Neural progenitor cell (in vitro differentiated cells): ENCODE results near the gene ARHGAP15. TPM values are rescaled to one million over a fixed set of nuclear protein-coding genes. Genes with fewer than 3 reads are reported as not detected.
A peak's percentile ranks its signal among the peaks of the same experiment; 100 is the strongest.

ENCODE experiments used
- DNase-seq: peaks from one replicate; pipeline ENCODE4 v3.0.0-alpha.2; 2016; ENCODE audit warnings: low spot score
- H2AFZ ChIP-seq: fragments of 200-600 bp; sonication (generic); replicated peaks from 2 replicates; pipeline ENCODE4 v1.6.1; 2016; ENCODE audit warnings: antibody characterized with exemption
- H3F3A ChIP-seq: fragments of 200-600 bp; sonication (generic); 2 replicates; pipeline ENCODE4 v1.6.1; 2016; ENCODE audit warnings: antibody characterized with exemption, low read depth
- H3K27ac ChIP-seq: fragments of 200-600 bp; sonication (generic); 2 replicates; pipeline ENCODE4 v1.5.1; 2016; ENCODE audit warnings: mild to moderate bottlenecking
- H3K27me3 ChIP-seq: fragments of 200-600 bp; sonication (generic); 2 replicates; pipeline ENCODE4 v1.6.1; 2016; ENCODE audit warnings: mild to moderate bottlenecking, moderate library complexity
- H3K36me3 ChIP-seq: fragments of 200-600 bp; sonication (generic); 2 replicates; pipeline ENCODE4 v1.5.1; 2016
- H3K4me1 ChIP-seq: fragments of 200-600 bp; sonication (generic); 2 replicates; pipeline ENCODE4 v1.6.1; 2016; ENCODE audit warnings: mixed run types
- H3K4me2 ChIP-seq: fragments of 200-600 bp; sonication (generic); 2 replicates; pipeline ENCODE4 v1.6.1; 2016
- H3K4me3 ChIP-seq: fragments of 200-600 bp; sonication (generic); 2 replicates; pipeline ENCODE4 v1.5.1; 2016
- H3K79me2 ChIP-seq: fragments of 200-600 bp; sonication (generic); 2 replicates; pipeline ENCODE4 v1.6.1; 2016; ENCODE audit warnings: low read depth
- H3K9ac ChIP-seq: fragments of 200-600 bp; sonication (generic); 2 replicates; pipeline ENCODE4 v1.6.1; 2016
- H3K9me3 ChIP-seq: fragments of 200-600 bp; sonication (generic); 2 replicates; pipeline ENCODE4 v1.5.1; 2016; ENCODE audit warnings: low read depth
- H4K20me1 ChIP-seq: fragments of 200-600 bp; sonication (generic); 2 replicates; pipeline ENCODE4 v1.6.1; 2016; ENCODE audit warnings: low read depth
- H3K27ac Mint-ChIP-seq: 3 replicates; pipeline ENCODE4 v1.8.0; 2021; ENCODE audit warnings: mixed read lengths
- H3K27me3 Mint-ChIP-seq: 2 replicates; pipeline ENCODE4 v1.8.0; 2022; ENCODE audit warnings: low read depth, mild to moderate bottlenecking, inconsistent platforms, moderate library complexity, mixed read lengths; ENCODE audit not compliant: insufficient read depth
- H3K36me3 Mint-ChIP-seq: 3 replicates; pipeline ENCODE4 v1.8.0; 2021; ENCODE audit warnings: mixed read lengths
- H3K4me1 Mint-ChIP-seq: 3 replicates; pipeline ENCODE4 v1.8.0; 2021; ENCODE audit warnings: mixed read lengths
- H3K4me3 Mint-ChIP-seq: 3 replicates; pipeline ENCODE4 v1.8.0; 2021; ENCODE audit warnings: mild to moderate bottlenecking, moderate library complexity, mixed read lengths
- H3K9me3 Mint-ChIP-seq: 3 replicates; pipeline ENCODE4 v1.8.0; 2020; ENCODE audit warnings: mixed read lengths
- CTCF ChIP-seq: fragments of 200-600 bp; sonication (generic); IDR thresholded peaks from 2 replicates; pipeline ENCODE4 v1.5.1; 2017; ENCODE audit warnings: antibody characterized with exemption, mild to moderate bottlenecking
- EZH2 ChIP-seq: fragments of 200-600 bp; sonication (generic); IDR thresholded peaks from 2 replicates; pipeline ENCODE4 v1.6.1; 2017; ENCODE audit warnings: antibody characterized with exemption, mild to moderate bottlenecking, moderate library complexity
- EZH2phosphoT487 ChIP-seq: fragments of 200-600 bp; sonication (generic); IDR thresholded peaks from 2 replicates; pipeline ENCODE4 v1.6.1; 2017; ENCODE audit warnings: antibody characterized with exemption
- total RNA-seq: library from RNA; depleted of rRNA; stranded (reverse); fragments of >200 nt; gene quantifications from 2 replicates; pipeline ENCODE4 v1.2.3, GENCODE V29; 2015; ENCODE audit warnings: low replicate concordance

ARHGAP15 gene
- total RNA-seq, 1 donor from 2014 or later, result 5.9 TPM

DNA sequence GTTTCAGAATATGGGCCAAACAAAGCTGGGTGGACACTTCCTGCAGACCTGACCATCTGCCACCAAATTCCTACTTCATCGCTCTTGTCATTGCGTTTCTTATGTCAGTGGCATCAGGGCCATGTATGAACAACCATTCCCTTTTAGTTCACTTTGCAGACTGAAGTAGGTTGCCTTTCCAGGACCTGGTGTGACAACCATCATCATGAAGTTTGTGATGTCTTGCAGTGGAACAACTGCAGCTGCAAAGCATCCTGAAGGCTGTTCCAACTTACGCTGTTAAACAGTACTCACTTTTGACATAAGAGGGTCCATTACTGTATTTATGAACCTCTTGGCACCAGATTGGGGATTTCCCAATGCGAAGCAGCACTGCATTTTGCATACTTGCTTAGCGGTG, 511.6 kb downstream of the ARHGAP15 start:
- Histone ChIP-seq H3K4me3 (no peak overlapping the region), H3K27ac (no peak overlapping the region), H3K9ac (no peak overlapping the region), H2AFZ (no peak overlapping the region), H3K36me3 (peaks cover 3% of the 10 kb centered on the region), H3K27me3 (no peaks in the 10 kb centered on the region), H4K20me1 (no peaks in the 10 kb centered on the region), H3K79me2 (no peaks in the 10 kb centered on the region), H3K4me2 (no peak overlapping the region), H3K4me1 (peaks cover 3% of the 10 kb centered on the region), H3F3A (no peaks in the 10 kb centered on the region), H3K9me3 (no peaks in the 10 kb centered on the region)
- no peak for DNase-seq
- no peak overlapping the region for H3K27ac Mint-ChIP-seq
- peaks cover 5% of the 10 kb centered on the region for H3K9me3 Mint-ChIP-seq
- peaks cover 2% of the 10 kb centered on the region for H3K27me3 Mint-ChIP-seq
- H3K4me1 Mint-ChIP-seq, result peaks cover 5% of the 10 kb centered on the region
- H3K36me3 Mint-ChIP-seq, result no peaks in the 10 kb centered on the region
- no peak for TF ChIP-seq CTCF
- TF ChIP-seq EZH2phosphoT487, result no peak
- TF ChIP-seq EZH2, result no peak
- H3K4me3 Mint-ChIP-seq, result no peak overlapping the region

GRCh38 chr2:143645921-143646645, 516.9 kb downstream of the ARHGAP15 start:
- Histone ChIP-seq H3K9ac (no peak overlapping the region), H3K27me3 (no peaks in the 10 kb centered on the region), H3K79me2 (no peaks in the 10 kb centered on the region), H2AFZ (no peak overlapping the region), H3K4me1 (peaks cover 14% of the 10 kb centered on the region), H3K4me2 (no peak overlapping the region), H4K20me1 (no peaks in the 10 kb centered on the region), H3F3A (no peaks in the 10 kb centered on the region), H3K9me3 (no peaks in the 10 kb centered on the region), H3K36me3 (no peaks in the 10 kb centered on the region), H3K4me3 (no peak overlapping the region), H3K27ac (no peak overlapping the region)
- Mint-ChIP-seq H3K9me3 (no peaks in the 10 kb centered on the region), H3K27me3 (no peaks in the 10 kb centered on the region), H3K36me3 (no peaks in the 10 kb centered on the region), H3K4me1 (peaks cover 21% of the 10 kb centered on the region), H3K4me3 (no peak overlapping the region), H3K27ac (peak overlapping the region; percentile 29)
- peak; percentile 9 for DNase-seq
- TF ChIP-seq EZH2 (no peak), EZH2phosphoT487 (no peak), CTCF (no peak)

GRCh38 chr2:143649226-143649740, 520.1 kb downstream of the ARHGAP15 start:
- Histone ChIP-seq H3F3A (no peaks in the 10 kb centered on the region), H3K9me3 (peaks cover 5% of the 10 kb centered on the region), H3K79me2 (no peaks in the 10 kb centered on the region), H2AFZ (no peak overlapping the region), H3K9ac (no peak overlapping the region), H3K4me2 (no peak overlapping the region), H4K20me1 (no peaks in the 10 kb centered on the region), H3K4me1 (peaks cover 14% of the 10 kb centered on the region), H3K4me3 (no peak overlapping the region), H3K36me3 (no peaks in the 10 kb centered on the region), H3K27me3 (no peaks in the 10 kb centered on the region), H3K27ac (no peak overlapping the region)
- no peak for DNase-seq
- H3K36me3 Mint-ChIP-seq, result no peaks in the 10 kb centered on the region
- H3K9me3 Mint-ChIP-seq, result peaks cover 5% of the 10 kb centered on the region
- no peaks in the 10 kb centered on the region for H3K27me3 Mint-ChIP-seq
- peaks cover 18% of the 10 kb centered on the region for H3K4me1 Mint-ChIP-seq
- no peak overlapping the region for H3K27ac Mint-ChIP-seq
- H3K4me3 Mint-ChIP-seq, result no peak overlapping the region
- no peak for TF ChIP-seq CTCF
- no peak for TF ChIP-seq EZH2phosphoT487
- no peak for TF ChIP-seq EZH2
